AG09319 (cell line): ENCODE data around the gene MOV10L1.

Source experiments
- DNase-seq: peaks from one replicate; pipeline ENCODE4 v3.0.0-alpha.2; 2010; ENCODE audit warnings: low read depth; ENCODE audit errors: extremely low read depth
- TF ChIP-seq, protein P1 (sequence below): IDR thresholded peaks from 2 replicates; pipeline ENCODE4 v1.5.1; 2011; ENCODE audit warnings: low read depth, mild to moderate bottlenecking, inconsistent platforms, low read length, moderate library complexity

The MOV10L1 gene

DNA sequence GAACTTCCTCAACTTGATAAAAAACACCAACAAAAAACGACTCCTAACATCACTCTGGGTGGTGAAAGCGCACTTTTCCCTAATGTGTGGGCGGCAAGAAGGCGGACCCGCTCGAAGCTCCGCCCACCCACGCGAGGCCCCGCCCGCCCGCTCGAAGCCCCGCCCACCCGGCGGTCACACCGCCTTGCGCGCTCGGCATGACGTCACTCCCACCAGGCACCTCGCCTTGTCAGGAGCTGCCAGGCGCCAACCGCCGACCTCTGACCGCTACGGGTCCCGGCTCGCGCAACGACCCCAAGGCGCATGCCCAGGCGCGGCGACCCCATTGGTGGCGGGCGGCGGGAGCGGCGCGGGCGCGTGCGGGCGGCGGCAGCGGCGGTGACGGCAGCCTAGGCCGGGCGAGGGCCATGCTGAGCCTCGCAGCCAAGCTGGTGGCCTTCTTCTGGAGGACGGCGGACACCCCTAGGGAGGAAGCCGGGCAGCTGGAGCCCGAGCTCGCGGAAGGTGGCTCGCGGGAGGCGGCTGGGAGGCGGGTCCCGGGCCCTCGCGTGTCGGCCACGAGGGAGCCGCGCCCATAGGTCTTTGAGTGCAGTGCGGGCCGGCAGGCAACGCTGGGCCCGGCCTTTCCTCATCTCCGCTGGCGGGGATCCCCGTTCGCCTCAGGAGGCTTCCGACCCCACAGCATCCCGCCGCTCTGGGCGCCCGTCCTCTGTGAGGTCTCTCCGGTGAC lies at the start of gene MOV10L1:
TSS of gene MOV10L1 (plus strand) at position 325 of the 730 bp plus-strand sequence. CDS start at position 408, 83 bp downstream.
- TF ChIP-seq, protein P1, sequence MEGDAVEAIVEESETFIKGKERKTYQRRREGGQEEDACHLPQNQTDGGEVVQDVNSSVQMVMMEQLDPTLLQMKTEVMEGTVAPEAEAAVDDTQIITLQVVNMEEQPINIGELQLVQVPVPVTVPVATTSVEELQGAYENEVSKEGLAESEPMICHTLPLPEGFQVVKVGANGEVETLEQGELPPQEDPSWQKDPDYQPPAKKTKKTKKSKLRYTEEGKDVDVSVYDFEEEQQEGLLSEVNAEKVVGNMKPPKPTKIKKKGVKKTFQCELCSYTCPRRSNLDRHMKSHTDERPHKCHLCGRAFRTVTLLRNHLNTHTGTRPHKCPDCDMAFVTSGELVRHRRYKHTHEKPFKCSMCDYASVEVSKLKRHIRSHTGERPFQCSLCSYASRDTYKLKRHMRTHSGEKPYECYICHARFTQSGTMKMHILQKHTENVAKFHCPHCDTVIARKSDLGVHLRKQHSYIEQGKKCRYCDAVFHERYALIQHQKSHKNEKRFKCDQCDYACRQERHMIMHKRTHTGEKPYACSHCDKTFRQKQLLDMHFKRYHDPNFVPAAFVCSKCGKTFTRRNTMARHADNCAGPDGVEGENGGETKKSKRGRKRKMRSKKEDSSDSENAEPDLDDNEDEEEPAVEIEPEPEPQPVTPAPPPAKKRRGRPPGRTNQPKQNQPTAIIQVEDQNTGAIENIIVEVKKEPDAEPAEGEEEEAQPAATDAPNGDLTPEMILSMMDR: no peak
- no peak for DNase-seq

DNA sequence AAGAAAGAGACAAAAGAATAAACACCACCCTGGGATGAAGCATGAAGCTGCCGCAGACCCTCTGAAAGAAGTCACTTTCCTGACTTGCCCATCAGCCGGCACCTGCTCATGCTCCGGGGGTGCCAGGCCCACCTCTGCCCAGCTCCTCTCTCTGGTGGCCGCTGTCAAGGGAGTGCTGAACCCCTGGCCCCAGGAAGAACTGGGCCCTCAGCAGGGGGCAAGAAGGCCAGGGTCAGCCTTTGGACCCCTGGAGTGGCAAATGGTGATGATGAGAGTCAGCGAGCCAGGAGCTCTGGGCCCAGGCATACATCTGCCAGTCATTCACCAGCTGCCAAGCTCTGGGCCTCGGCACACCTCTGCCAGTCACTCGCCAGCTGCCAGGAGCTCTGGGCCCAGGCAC lies 49.1 kb upstream of the MOV10L1 start:
- DNase-seq: no peak
- TF ChIP-seq, protein P1: no peak

DNA sequence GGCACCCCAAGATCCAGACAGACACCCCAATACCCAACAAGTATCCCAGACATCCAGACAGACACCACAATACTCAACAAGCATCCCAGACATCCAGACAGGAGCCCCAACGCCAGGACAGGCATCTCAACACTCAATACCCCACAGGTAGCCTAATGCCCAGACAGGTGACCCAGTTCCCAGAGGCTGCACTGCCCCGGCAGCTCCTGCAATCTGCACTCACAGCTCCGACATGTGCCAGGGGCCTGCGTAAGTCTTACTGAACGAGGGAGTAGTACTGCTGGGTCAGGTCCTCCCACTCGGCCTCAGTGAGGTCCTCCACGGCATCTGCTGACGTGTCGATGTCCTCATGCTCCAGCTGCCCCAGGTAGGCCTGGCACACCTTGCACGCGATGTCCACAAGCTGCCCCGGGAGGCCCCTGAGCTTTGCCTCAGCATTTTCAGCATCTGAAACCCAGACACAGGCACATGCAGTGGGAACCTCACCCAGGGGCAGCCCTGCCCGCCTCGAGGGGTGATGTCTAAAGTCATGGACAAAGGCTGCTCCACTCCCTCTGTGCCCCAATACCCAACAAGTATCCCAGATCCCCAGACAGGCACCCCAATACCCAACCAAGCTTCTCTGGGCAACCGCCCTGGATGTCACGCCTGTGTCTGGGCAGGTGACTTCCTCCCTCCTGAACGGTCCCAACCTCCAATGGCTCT lies 48.3 kb upstream of the MOV10L1 start:
- TF ChIP-seq, protein P1: no peak

DNA sequence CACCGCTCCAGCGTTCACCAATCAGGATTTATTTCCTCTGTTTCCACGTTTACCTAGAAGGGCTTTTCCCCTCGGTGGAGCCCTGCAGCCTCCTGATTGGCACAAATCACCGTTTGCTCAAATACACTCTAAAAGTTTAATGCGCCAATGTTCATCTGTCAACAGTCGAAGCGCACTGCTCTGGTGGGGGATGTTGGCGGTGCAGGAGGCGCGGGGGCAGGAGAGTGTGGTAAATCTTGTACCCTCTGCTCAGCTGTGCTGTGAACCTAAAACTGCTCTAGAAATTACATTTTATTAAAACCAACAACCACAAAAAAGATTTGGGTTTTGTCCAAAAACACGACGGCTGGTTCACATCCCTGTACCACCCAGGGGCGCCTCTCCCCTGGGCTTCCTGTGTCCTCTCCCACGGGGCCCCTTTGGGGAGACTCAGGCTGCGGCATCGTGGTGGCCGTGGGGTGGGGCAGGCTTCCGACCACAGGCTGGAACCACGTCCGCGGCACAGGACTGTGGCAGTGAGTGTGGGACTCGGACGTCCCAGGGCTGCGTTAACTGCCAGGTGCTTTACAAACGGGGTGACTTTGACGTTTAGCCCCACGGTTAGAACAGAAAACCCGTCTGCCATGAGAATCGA lies 45.2 kb upstream of the MOV10L1 start:
- TF ChIP-seq, protein P1: no peak
- DNase-seq: no peak

More for the DNA sequence above, 48.3 kb upstream of the MOV10L1 start:
- no peak for DNase-seq

DNA sequence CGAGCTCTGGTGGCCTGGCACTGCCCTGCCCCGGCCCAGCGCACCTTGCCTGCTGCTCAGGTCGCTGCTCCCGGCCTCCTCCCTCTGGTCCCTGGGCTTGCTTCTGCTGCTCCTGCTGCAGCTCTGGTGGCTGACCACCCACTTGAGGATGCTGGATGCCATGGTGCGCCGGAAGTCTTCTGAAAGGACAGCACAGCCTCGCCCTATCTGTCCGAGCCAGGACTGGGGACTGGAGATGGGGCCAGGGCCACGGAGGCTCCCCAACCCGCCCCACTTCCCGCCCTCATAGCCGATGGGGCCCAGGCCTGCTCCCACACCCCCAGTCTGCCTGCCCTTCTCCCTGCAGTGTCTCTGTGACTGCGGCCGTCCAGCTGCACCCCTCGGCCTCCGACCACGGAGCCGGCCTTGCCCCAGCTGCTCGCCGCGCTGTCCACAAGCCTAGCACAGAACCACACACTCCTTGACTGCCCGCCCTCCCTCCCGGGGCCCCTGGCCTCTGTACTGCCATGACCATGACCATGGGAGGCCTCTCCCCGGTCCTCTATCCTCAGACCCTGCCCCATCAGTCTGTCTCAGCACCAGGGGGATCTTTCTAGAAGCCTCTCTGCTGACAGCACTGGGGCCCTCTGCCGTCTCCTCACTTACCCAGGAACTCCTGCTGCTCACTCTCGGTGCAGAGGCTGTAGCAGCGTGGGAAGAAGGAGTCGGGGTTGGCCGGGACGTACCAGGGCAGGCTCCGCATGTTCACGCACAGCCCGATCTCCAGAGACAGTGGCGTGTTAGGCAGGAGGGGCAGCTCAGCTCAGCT lies 44.4 kb upstream of the MOV10L1 start:
- DNase-seq: no peak
- TF ChIP-seq, protein P1: no peak

DNA sequence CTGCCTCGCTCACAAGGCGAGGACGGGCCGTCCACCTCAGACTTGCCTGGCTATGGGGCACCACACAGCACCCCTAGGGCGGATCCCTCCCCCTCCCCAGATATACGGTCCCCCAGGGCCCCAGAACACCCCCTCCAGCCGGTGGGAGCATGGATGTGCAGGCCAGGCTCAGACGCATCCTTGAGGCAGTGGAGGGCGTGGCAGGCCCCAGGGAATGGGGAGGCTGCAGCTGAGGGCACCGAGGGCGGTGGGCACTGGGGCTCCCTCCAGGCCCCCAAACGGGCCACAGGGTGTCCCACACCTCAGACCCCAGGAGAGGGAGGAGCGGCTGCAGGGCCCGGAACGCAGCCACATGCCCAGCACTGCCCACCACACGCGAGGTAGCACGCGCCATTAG lies 43.8 kb upstream of the MOV10L1 start:
- TF ChIP-seq, protein P1: no peak
- no peak for DNase-seq
